H1 (cell line): ENCODE results near the gene ST6GALNAC3. TPM values are rescaled to one million over a fixed set of nuclear protein-coding genes. Genes with fewer than 3 reads are reported as not detected.

Source experiments
- CHD2 ChIP-seq: IDR thresholded peaks from 2 replicates; pipeline ENCODE4 v1.6.1; 2012; ENCODE audit warnings: low read length, improper control_type of control experiment
- EGR1 ChIP-seq: IDR thresholded peaks from 2 replicates; pipeline ENCODE4 v1.6.1; 2011; ENCODE audit warnings: low read depth, low read length, borderline replicate concordance
- FOSL1 ChIP-seq: IDR thresholded peaks from 2 replicates; pipeline ENCODE4 v1.6.1; 2011; ENCODE audit warnings: mild to moderate bottlenecking, low read depth, low read length, moderate library complexity; ENCODE audit not compliant: insufficient read depth
- RFX5 ChIP-seq: IDR thresholded peaks from 2 replicates; pipeline ENCODE4 v1.6.1; 2011; ENCODE audit warnings: low read depth, low read length, improper control_type of control experiment, borderline replicate concordance
- SIN3A ChIP-seq, 2 experiments: IDR thresholded peaks in 1 of 2; conservative IDR thresholded peaks in 1 of 2; 2 replicates each; pipeline ENCODE4 v1.6.1; 2011 to 2012; ENCODE audit warnings: low read length in 2 of 2, improper control_type of control experiment in 1 of 2, low read depth in 1 of 2, mild to moderate bottlenecking in 1 of 2
- polyA plus RNA-seq, 7 experiments: library from polyadenylated mRNA; depleted of rRNA in 3 of 7; stranded (reverse) in 5 of 7; unstranded in 2 of 7; fragments of >200 nt in 5 of 7; fragments of 200-250 nt in 2 of 7; gene quantifications; 1 replicate in 5 of 7; 2 replicates in 1 of 7; 4 replicates in 1 of 7; pipeline versions ENCODE4 v1.2.1 to v1.2.3, GENCODE V29; 2011 to 2013; ENCODE audit warnings: missing spikeins in 2 of 7, mixed read lengths in 2 of 7
- total RNA-seq: library from RNA; stranded (reverse); fragmentation: NEBNext Ultra II Directional; extraction: Animal tissue kit (Norgen Biotek cat#: 25700); gene quantifications from 2 replicates; pipeline ENCODE4 v1.2.1, GENCODE V29; 2021
- TF ChIP-seq, protein P1 (sequence below): fragments of 300-600 bp; sonication (generic); IDR thresholded peaks from 2 replicates; pipeline ENCODE4 v1.7.1; 2012; ENCODE audit warnings: low read length, moderate library complexity, mild to moderate bottlenecking, inconsistent platforms; ENCODE audit not compliant: insufficient replicate concordance
- TF ChIP-seq, protein P2 (sequence below): IDR thresholded peaks from 2 replicates; pipeline ENCODE4 v1.6.1; 2012; ENCODE audit warnings: inconsistent platforms
- TF ChIP-seq, protein P3 (sequence below): IDR thresholded peaks from 2 replicates; pipeline ENCODE4 v1.6.1; 2012; ENCODE audit warnings: low read length, inconsistent platforms

ST6GALNAC3 gene
- total and polyA plus RNA-seq, 2 of the 8 experiments (the other 6 are each of a cell fraction or from before 2014, with no cell fraction given), result 4.9 to 19.0 TPM

DNA sequence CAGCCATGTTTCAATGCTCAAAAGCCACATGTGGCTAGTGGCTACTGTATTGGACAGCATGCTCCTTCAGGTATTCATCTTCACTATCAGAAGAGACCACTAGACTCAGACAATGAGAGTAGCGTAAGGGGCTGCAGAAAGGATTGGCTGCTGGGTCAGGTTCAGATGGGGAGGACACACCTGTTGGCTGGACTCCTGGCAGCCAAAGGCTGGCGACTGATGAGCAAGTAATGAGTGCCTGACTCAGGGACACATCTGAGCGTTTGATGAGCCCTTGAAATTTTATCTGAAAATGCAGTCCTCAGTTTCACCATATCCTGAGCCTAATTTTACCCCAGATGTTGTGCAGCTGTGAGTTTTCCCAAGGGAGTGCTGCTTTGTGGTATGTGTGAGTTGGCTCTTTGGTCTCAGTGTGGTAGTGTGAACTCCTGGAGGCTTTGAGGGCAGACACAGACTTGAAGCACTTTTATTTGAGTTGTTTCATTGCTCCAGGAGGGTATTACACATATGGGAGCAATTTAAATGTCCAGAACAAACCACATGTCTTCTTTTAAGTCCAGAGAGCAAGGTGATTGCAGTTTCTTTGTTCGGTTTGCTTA is 9.6 kb downstream of the ST6GALNAC3 start (continued):
- TF ChIP-seq, protein P1, sequence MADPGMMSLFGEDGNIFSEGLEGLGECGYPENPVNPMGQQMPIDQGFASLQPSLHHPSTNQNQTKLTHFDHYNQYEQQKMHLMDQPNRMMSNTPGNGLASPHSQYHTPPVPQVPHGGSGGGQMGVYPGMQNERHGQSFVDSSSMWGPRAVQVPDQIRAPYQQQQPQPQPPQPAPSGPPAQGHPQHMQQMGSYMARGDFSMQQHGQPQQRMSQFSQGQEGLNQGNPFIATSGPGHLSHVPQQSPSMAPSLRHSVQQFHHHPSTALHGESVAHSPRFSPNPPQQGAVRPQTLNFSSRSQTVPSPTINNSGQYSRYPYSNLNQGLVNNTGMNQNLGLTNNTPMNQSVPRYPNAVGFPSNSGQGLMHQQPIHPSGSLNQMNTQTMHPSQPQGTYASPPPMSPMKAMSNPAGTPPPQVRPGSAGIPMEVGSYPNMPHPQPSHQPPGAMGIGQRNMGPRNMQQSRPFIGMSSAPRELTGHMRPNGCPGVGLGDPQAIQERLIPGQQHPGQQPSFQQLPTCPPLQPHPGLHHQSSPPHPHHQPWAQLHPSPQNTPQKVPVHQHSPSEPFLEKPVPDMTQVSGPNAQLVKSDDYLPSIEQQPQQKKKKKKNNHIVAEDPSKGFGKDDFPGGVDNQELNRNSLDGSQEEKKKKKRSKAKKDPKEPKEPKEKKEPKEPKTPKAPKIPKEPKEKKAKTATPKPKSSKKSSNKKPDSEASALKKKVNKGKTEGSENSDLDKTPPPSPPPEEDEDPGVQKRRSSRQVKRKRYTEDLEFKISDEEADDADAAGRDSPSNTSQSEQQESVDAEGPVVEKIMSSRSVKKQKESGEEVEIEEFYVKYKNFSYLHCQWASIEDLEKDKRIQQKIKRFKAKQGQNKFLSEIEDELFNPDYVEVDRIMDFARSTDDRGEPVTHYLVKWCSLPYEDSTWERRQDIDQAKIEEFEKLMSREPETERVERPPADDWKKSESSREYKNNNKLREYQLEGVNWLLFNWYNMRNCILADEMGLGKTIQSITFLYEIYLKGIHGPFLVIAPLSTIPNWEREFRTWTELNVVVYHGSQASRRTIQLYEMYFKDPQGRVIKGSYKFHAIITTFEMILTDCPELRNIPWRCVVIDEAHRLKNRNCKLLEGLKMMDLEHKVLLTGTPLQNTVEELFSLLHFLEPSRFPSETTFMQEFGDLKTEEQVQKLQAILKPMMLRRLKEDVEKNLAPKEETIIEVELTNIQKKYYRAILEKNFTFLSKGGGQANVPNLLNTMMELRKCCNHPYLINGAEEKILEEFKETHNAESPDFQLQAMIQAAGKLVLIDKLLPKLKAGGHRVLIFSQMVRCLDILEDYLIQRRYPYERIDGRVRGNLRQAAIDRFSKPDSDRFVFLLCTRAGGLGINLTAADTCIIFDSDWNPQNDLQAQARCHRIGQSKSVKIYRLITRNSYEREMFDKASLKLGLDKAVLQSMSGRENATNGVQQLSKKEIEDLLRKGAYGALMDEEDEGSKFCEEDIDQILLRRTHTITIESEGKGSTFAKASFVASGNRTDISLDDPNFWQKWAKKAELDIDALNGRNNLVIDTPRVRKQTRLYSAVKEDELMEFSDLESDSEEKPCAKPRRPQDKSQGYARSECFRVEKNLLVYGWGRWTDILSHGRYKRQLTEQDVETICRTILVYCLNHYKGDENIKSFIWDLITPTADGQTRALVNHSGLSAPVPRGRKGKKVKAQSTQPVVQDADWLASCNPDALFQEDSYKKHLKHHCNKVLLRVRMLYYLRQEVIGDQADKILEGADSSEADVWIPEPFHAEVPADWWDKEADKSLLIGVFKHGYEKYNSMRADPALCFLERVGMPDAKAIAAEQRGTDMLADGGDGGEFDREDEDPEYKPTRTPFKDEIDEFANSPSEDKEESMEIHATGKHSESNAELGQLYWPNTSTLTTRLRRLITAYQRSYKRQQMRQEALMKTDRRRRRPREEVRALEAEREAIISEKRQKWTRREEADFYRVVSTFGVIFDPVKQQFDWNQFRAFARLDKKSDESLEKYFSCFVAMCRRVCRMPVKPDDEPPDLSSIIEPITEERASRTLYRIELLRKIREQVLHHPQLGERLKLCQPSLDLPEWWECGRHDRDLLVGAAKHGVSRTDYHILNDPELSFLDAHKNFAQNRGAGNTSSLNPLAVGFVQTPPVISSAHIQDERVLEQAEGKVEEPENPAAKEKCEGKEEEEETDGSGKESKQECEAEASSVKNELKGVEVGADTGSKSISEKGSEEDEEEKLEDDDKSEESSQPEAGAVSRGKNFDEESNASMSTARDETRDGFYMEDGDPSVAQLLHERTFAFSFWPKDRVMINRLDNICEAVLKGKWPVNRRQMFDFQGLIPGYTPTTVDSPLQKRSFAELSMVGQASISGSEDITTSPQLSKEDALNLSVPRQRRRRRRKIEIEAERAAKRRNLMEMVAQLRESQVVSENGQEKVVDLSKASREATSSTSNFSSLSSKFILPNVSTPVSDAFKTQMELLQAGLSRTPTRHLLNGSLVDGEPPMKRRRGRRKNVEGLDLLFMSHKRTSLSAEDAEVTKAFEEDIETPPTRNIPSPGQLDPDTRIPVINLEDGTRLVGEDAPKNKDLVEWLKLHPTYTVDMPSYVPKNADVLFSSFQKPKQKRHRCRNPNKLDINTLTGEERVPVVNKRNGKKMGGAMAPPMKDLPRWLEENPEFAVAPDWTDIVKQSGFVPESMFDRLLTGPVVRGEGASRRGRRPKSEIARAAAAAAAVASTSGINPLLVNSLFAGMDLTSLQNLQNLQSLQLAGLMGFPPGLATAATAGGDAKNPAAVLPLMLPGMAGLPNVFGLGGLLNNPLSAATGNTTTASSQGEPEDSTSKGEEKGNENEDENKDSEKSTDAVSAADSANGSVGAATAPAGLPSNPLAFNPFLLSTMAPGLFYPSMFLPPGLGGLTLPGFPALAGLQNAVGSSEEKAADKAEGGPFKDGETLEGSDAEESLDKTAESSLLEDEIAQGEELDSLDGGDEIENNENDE, result no peak
- TF ChIP-seq SIN3A (conservative IDR thresholded peaks at IDR 0.05 in 1 of 2, IDR thresholded peaks at IDR 0.05 in 1 of 2; ENCODE audit: low read depth in 1 of 2, low read length in 2 of 2) (no peak), EGR1 (no peak), CHD2 (no peak), RFX5 (no peak), FOSL1 (no peak)
- TF ChIP-seq, protein P2, sequence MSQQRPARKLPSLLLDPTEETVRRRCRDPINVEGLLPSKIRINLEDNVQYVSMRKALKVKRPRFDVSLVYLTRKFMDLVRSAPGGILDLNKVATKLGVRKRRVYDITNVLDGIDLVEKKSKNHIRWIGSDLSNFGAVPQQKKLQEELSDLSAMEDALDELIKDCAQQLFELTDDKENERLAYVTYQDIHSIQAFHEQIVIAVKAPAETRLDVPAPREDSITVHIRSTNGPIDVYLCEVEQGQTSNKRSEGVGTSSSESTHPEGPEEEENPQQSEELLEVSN, result no peak
- TF ChIP-seq, protein P3, sequence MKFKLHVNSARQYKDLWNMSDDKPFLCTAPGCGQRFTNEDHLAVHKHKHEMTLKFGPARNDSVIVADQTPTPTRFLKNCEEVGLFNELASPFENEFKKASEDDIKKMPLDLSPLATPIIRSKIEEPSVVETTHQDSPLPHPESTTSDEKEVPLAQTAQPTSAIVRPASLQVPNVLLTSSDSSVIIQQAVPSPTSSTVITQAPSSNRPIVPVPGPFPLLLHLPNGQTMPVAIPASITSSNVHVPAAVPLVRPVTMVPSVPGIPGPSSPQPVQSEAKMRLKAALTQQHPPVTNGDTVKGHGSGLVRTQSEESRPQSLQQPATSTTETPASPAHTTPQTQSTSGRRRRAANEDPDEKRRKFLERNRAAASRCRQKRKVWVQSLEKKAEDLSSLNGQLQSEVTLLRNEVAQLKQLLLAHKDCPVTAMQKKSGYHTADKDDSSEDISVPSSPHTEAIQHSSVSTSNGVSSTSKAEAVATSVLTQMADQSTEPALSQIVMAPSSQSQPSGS, result no peak
